Right cardiac atrium (tissue), 5 donors: ENCODE data around the gene CBLB. TPM values are rescaled to one million over a fixed set of nuclear protein-coding genes. Genes with fewer than 3 reads are reported as not detected.
"Not testable (repeated sequence)": the region's sequence is repeated elsewhere in the genome, so short reads cannot be mapped to it uniquely, and the experiment has no call there.

Source experiments
- ATAC-seq, 2 donors: fragments of 200-7000 bp; cut with Tn5 transposase; one replicate each; pipeline versions ENCODE4 v1.8.0 to v1.9.1; 2020; ENCODE audit warnings: moderate library complexity in 2 of 2, mild to moderate bottlenecking in 1 of 2
- DNase-seq, 3 donors: peaks; one replicate each; pipeline ENCODE4 v3.0.0-alpha.2; 2020
- H3K27ac ChIP-seq: one replicate; pipeline ENCODE4 v1.5.1; 2013; ENCODE audit warnings: mild to moderate bottlenecking, low read length, control low read depth, moderate library complexity
- H3K27me3 ChIP-seq: one replicate; pipeline ENCODE4 v1.6.1; 2013; ENCODE audit not compliant: control insufficient read depth, insufficient read depth
- H3K4me1 ChIP-seq: one replicate; pipeline ENCODE4 v1.6.1; 2013; ENCODE audit warnings: low read length; ENCODE audit not compliant: control insufficient read depth, insufficient read depth
- H3K4me3 ChIP-seq: one replicate; pipeline ENCODE4 v1.5.1; 2013; ENCODE audit warnings: low read length, control low read depth
- H3K9me3 ChIP-seq: one replicate; pipeline ENCODE4 v1.6.1; 2013; ENCODE audit warnings: low read length; ENCODE audit not compliant: control insufficient read depth
- WGBS: extraction: QIAGEN DNeasy Blood & Tissue Kit; methylation state at CpG from one replicate; pipeline ENCODE4 v1.1.7; 2013; 5-methylcytosine and 5-hydroxymethylcytosine counted together
- intact Hi-C, 4 donors: fragments of 100-400 bp; cut with DNase I; formaldehyde crosslinking; loops; one replicate each; pipeline versions ENCODE4 v1.11.0 to v1.14.0; 2022 to 2023
- polyA plus RNA-seq: library from polyadenylated mRNA; stranded (reverse); fragments of 200-250 nt; gene quantifications from one replicate; pipeline ENCODE4 v1.2.3, GENCODE V29; 2013
- total RNA-seq, 4 donors: library from RNA; stranded (reverse); fragmentation: NEBNext Ultra II Directional; extraction: Animal tissue kit (Norgen Biotek cat#: 25700); gene quantifications; one replicate each; pipeline ENCODE4 v1.2.1, GENCODE V29; 2021
- donor health status: healthy with polysubstance abuse.
- donor health status: DM: no; HTN: yes; CAD: no.
- donor health status: DM: no; HTN: no; CAD: no.
- donor health status: DM: no; HTN: yes; CAD: no; lungs with severe emphysema.
- donor health status: DM: yes; HTN: yes; CAD: no.

The CBLB gene
- total and polyA plus RNA-seq, 5 donors, result 18.0 to 45.0 (median 43.0) TPM

GRCh38 chr3:105821433-105821832, 47.4 kb downstream of the CBLB start:
- 62% methylated on average over 2 of the region's 2 CpGs for WGBS
- Histone ChIP-seq H3K9me3 (no peaks in the 10 kb centered on the region), H3K4me1 (peaks cover 7% of the 10 kb centered on the region), H3K27me3 (no peaks in the 10 kb centered on the region), H3K4me3 (no peak overlapping the region), H3K27ac (peak overlapping the region; percentile 52)
- DNase-seq, result no peak
- ATAC-seq, result no peak
- intact Hi-C loops, result no loop called here

DNA sequence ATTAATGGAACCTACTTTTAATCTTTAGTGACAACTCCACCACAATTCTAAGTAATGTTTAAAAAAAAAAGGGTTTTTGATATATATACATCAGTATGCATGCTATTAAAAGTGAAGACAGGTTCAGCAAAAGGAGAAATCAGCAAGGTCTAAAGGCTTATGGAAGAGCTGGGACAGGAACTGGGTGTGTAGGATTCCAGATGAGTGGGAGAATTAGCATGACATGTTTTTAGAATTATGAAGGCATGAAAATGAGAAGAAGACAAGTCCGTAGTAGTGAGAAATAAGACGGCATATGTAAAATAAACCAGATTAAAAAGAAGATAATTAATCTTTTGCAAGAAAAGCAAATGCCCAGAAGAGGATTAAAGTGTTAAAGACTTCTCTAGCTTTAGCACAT, 52.0 kb downstream of the CBLB start:
- Histone ChIP-seq H3K27me3 (no peaks in the 10 kb centered on the region), H3K4me1 (peaks cover 3% of the 10 kb centered on the region), H3K4me3 (no peak overlapping the region), H3K27ac (no peak overlapping the region), H3K9me3 (no peaks in the 10 kb centered on the region)
- intact Hi-C loops, result no loop called here
- 78% methylated on average over 2 of the region's 2 CpGs for WGBS
- ATAC-seq (no peak), DNase-seq (no peak)

- H3K4me3 ChIP-seq, H3K9me3 ChIP-seq, H3K27ac ChIP-seq, DNase-seq, H3K27me3 ChIP-seq, intact Hi-C loops, ATAC-seq, H3K4me1 ChIP-seq: not testable (repeated sequence)
- WGBS, result 99% methylated on average over 3 of the region's 3 CpGs
Observed at GRCh38 chr3:105815331-105815730, 53.5 kb downstream of the CBLB start.

- ATAC-seq (no peak), DNase-seq (no peak)
- H3K27me3 ChIP-seq, result no peaks in the 10 kb centered on the region
- no peak overlapping the region for H3K4me3 ChIP-seq
- no peaks in the 10 kb centered on the region for H3K9me3 ChIP-seq
- H3K27ac ChIP-seq, result no peak overlapping the region
- intact Hi-C loops, result no loop called here
- 80% methylated on average over 1 of the region's 1 CpG for WGBS
- H3K4me1 ChIP-seq, result no peaks in the 10 kb centered on the region
Observed at GRCh38 chr3:105813710-105814109, 55.1 kb downstream of the CBLB start.

DNA sequence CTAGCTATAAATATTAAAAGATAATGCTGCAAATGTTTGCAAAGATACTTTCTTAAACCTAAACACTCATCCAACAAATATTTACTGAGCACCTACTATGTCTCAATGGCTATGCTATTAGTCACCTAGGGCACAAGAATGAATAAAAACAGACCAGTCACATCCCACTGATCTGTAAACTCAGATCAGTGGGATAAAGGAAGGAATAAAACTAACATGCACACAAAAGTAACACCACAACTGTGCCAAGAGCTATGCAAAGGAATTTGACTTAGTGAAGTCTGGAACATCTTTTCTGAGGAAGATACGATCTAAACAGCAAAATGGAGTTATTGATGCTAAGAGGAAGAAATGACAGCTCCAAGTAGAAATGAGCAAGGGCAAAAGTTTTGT, 56.6 kb downstream of the CBLB start:
- 91% methylated on average over 1 of the region's 1 CpG for WGBS
- H3K4me3 ChIP-seq, result no peak overlapping the region
- no peaks in the 10 kb centered on the region for H3K27me3 ChIP-seq
- H3K27ac ChIP-seq, result no peak overlapping the region
- DNase-seq (no peak), ATAC-seq (no peak)
- intact Hi-C loops, result no loop called here
- peaks cover under 1% of the 10 kb centered on the region for H3K4me1 ChIP-seq
- no peaks in the 10 kb centered on the region for H3K9me3 ChIP-seq

- 81% methylated on average over 10 of the region's 10 CpGs for WGBS
Observed at GRCh38 chr3:105811518-105812193, 57.2 kb downstream of the CBLB start.

GRCh38 chr3:105809208-105809888, 59.5 kb downstream of the CBLB start:
- ATAC-seq (no peak), DNase-seq (no peak)
- H3K4me1 ChIP-seq, result peaks cover 2% of the 10 kb centered on the region
- no peaks in the 10 kb centered on the region for H3K9me3 ChIP-seq
- no peaks in the 10 kb centered on the region for H3K27me3 ChIP-seq
- H3K27ac ChIP-seq, result no peak overlapping the region
- H3K4me3 ChIP-seq, result no peak overlapping the region
- intact Hi-C loops, result no loop called here
- 32% methylated on average over 2 of the region's 2 CpGs for WGBS

More at GRCh38 chr3:105811518-105812193, 57.2 kb downstream of the CBLB start:
- ATAC-seq (no peak), DNase-seq (no peak)
- H3K4me3 ChIP-seq, result no peak overlapping the region
- no peaks in the 10 kb centered on the region for H3K9me3 ChIP-seq
- H3K27ac ChIP-seq, result no peak overlapping the region
- H3K4me1 ChIP-seq, result peaks cover 2% of the 10 kb centered on the region
- intact Hi-C loops, result no loop called here
- no peaks in the 10 kb centered on the region for H3K27me3 ChIP-seq

- H3K9me3 ChIP-seq, result no peaks in the 10 kb centered on the region
- peaks cover 2% of the 10 kb centered on the region for H3K4me1 ChIP-seq
- intact Hi-C loops, result no loop called here
- no peak overlapping the region for H3K4me3 ChIP-seq
- 91% methylated on average over 3 of the region's 3 CpGs for WGBS
- DNase-seq (no peak), ATAC-seq (no peak)
- no peak overlapping the region for H3K27ac ChIP-seq
- H3K27me3 ChIP-seq, result no peaks in the 10 kb centered on the region
Observed at GRCh38 chr3:105807701-105808100, 61.1 kb downstream of the CBLB start.

- Histone ChIP-seq H3K27me3 (no peaks in the 10 kb centered on the region), H3K27ac (peak overlapping the region; percentile 52), H3K4me1 (peaks cover 2% of the 10 kb centered on the region), H3K9me3 (no peaks in the 10 kb centered on the region), H3K4me3 (no peak overlapping the region)
- intact Hi-C loops, result no loop called here
- WGBS, result 95% methylated on average over 4 of the region's 4 CpGs
- DNase-seq (no peak), ATAC-seq (no peak)
Observed at GRCh38 chr3:105807146-105807545, 61.7 kb downstream of the CBLB start.

DNA sequence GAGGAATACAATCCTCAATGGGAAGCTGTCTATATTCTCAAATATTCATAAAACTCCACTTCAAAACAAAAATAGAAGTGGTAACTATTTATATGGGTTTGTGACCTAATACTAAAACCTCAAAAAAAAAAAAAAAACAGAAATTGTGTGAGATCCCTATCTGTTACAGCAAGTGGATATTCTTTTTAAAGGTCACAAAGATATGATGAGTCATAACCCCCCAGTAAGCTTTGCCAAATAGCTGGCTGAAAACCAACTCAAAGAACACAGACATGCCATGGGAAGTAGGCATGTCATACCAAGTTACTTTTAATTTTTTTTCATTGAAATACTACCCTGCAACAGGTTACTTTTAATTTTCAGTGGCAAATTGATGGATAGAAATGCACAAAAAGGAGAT, 62.5 kb downstream of the CBLB start:
- Histone ChIP-seq H3K4me1 (peaks cover 6% of the 10 kb centered on the region), H3K9me3 (no peaks in the 10 kb centered on the region), H3K27ac (no peak overlapping the region), H3K4me3 (no peak overlapping the region), H3K27me3 (no peaks in the 10 kb centered on the region)
- peak; percentile 50 to 69 for ATAC-seq
- DNase-seq, result no peak
- intact Hi-C loops, result no loop called here

DNA sequence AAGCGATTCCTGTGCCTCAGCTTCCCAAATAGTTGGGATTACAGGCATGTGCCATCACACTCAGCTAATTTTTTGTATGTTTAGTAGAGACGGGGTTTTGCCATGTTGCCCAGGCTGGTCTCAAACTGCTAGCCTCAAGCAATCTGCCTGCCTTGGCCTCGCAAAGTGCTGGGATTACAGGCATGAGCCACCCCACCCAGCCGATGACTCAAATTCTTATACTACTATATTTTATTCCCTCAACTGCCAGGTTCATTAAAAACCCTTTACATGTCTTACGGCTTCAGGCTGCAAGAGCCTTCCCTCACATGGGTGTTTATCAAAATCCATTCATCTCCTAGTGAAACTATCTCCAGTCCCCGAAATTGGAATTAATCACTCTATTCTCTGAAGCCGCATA, 63.4 kb downstream of the CBLB start:
- H3K9me3 ChIP-seq, result no peaks in the 10 kb centered on the region
- H3K4me3 ChIP-seq, result no peak overlapping the region
- WGBS, result 90% methylated on average over 7 of the region's 7 CpGs
- no peak for ATAC-seq
- intact Hi-C loops, result no loop called here
- no peaks in the 10 kb centered on the region for H3K27me3 ChIP-seq
- no peak for DNase-seq
- no peak overlapping the region for H3K27ac ChIP-seq
- H3K4me1 ChIP-seq, result peaks cover 6% of the 10 kb centered on the region
